HEK293 (cell line): ENCODE measurements around the gene GBX1.

Experiments
- CTCF ChIA-PET: fragments of 350-600 bp; formaldehyde crosslinking; extraction: SDS; loops from one replicate; lab custom pipeline; 2021; ENCODE audit warnings: antibody characterized with exemption; lab: Yijun Ruan, JAX
- POLR2A ChIA-PET: fragments of 300-600 bp; formaldehyde crosslinking; extraction: SDS; loops from one replicate; lab custom pipeline; 2020; ENCODE audit warnings: antibody characterized with exemption, inconsistent platforms; lab: Yijun Ruan, JAX
- H3K27ac ChIP-seq: fragments of 200-500 bp; sonication (Bioruptor generic); 2 replicates; pipeline ENCODE4 v1.5.1; 2014; ENCODE audit warnings: low read depth, low read length, control low read depth, inconsistent platforms; ENCODE audit errors: extremely low read depth
- H3K36me3 ChIP-seq, 2 experiments: fragments of 200-500 bp in 1 of 2; sonication (Bioruptor generic) in 1 of 2; 1 replicate in 1 of 2; 2 replicates in 1 of 2; pipeline ENCODE4 v1.5.1; 2014 to 2017; ENCODE audit warnings: inconsistent platforms in 2 of 2, low read length in 2 of 2; ENCODE audit not compliant: control insufficient read depth in 2 of 2, insufficient read depth in 1 of 2
- H3K4me1 ChIP-seq: fragments of 200-500 bp; sonication (Bioruptor generic); 2 replicates; pipeline ENCODE4 v1.5.1; 2014; ENCODE audit warnings: mild to moderate bottlenecking, low read length, inconsistent platforms; ENCODE audit not compliant: control insufficient read depth, insufficient read depth
- H3K4me3 ChIP-seq: 2 replicates; pipeline ENCODE4 v1.5.1; 2011; ENCODE audit warnings: low read depth, mild to moderate bottlenecking, control low read depth, low read length, moderate library complexity
- H3K9me3 ChIP-seq: fragments of 200-500 bp; sonication (Bioruptor generic); 2 replicates; pipeline ENCODE4 v1.5.1; 2014; ENCODE audit warnings: low read depth, low read length, inconsistent platforms; ENCODE audit not compliant: control insufficient read depth, insufficient read depth
- BCL11A ChIP-seq: fragments of 450-650 bp; formaldehyde crosslinking; IDR thresholded peaks from 2 replicates; pipeline ENCODE4 v1.5.1; 2016; ENCODE audit warnings: low read depth, missing biosample characterization, missing genetic modification characterization
- KLF9 ChIP-seq: fragments of 450-650 bp; formaldehyde crosslinking; IDR thresholded peaks from 2 replicates; pipeline ENCODE4 v1.5.1; 2016; ENCODE audit warnings: missing biosample characterization, missing genetic modification characterization, low read depth
- REPIN1 ChIP-seq: fragments of 450-650 bp; formaldehyde crosslinking; IDR thresholded peaks from 2 replicates; pipeline ENCODE4 v1.5.1; 2017; ENCODE audit warnings: missing biosample characterization, missing genetic modification characterization, low read depth
- SALL2 ChIP-seq: fragments of 450-650 bp; formaldehyde crosslinking; IDR thresholded peaks from 2 replicates; pipeline ENCODE4 v1.5.0; 2017; ENCODE audit warnings: missing biosample characterization, mild to moderate bottlenecking, missing genetic modification characterization, borderline replicate concordance
- WT1 ChIP-seq: fragments of 450-650 bp; formaldehyde crosslinking; IDR thresholded peaks from 2 replicates; pipeline ENCODE4 v1.5.1; 2016; ENCODE audit warnings: missing biosample characterization, missing genetic modification characterization
- ZBTB8A ChIP-seq: fragments of 450-650 bp; formaldehyde crosslinking; IDR thresholded peaks from 2 replicates; pipeline ENCODE4 v1.5.1; 2016; ENCODE audit warnings: missing biosample characterization, missing genetic modification characterization
- ZNF10 ChIP-seq: fragments of 450-650 bp; formaldehyde crosslinking; IDR thresholded peaks from 2 replicates; pipeline ENCODE4 v1.5.1; 2017; ENCODE audit warnings: missing biosample characterization, missing genetic modification characterization
- ZNF146 ChIP-seq: fragments of 450-650 bp; formaldehyde crosslinking; IDR thresholded peaks from 2 replicates; pipeline ENCODE4 v1.5.1; 2016; ENCODE audit warnings: missing biosample characterization, missing genetic modification characterization
- ZNF155 ChIP-seq: fragments of 450-650 bp; formaldehyde crosslinking; IDR thresholded peaks from 2 replicates; pipeline ENCODE4 v1.5.1; 2016; ENCODE audit warnings: missing biosample characterization, missing genetic modification characterization
- ZNF184 ChIP-seq: fragments of 450-650 bp; IDR thresholded peaks from 2 replicates; pipeline ENCODE4 v1.5.1; 2018; ENCODE audit warnings: missing biosample characterization, mild to moderate bottlenecking, missing genetic modification characterization
- ZNF311 ChIP-seq: fragments of 450-650 bp; formaldehyde crosslinking; IDR thresholded peaks from 2 replicates; pipeline ENCODE4 v1.5.1; 2017; ENCODE audit warnings: missing biosample characterization, missing genetic modification characterization, borderline replicate concordance
- ZNF354C ChIP-seq: fragments of 450-650 bp; formaldehyde crosslinking; IDR thresholded peaks from 2 replicates; pipeline ENCODE4 v1.5.1; 2016; ENCODE audit warnings: missing biosample characterization, missing genetic modification characterization, low read depth, borderline replicate concordance
- ZNF514 ChIP-seq: fragments of 450-650 bp; formaldehyde crosslinking; IDR thresholded peaks from 2 replicates; pipeline ENCODE4 v1.5.1; 2016; ENCODE audit warnings: missing biosample characterization, missing genetic modification characterization
- ZNF521 ChIP-seq: fragments of 450-650 bp; formaldehyde crosslinking; IDR thresholded peaks from 2 replicates; pipeline ENCODE4 v1.5.1; 2017; ENCODE audit warnings: missing biosample characterization, mild to moderate bottlenecking, missing genetic modification characterization
- ZNF670 ChIP-seq: fragments of 450-650 bp; formaldehyde crosslinking; IDR thresholded peaks from 2 replicates; pipeline ENCODE4 v1.5.1; 2016; ENCODE audit warnings: missing biosample characterization, missing genetic modification characterization, low read depth
- ZNF768 ChIP-seq: fragments of 450-650 bp; formaldehyde crosslinking; IDR thresholded peaks from 2 replicates; pipeline ENCODE4 v1.5.1; 2018; ENCODE audit warnings: missing biosample characterization, mild to moderate bottlenecking, missing genetic modification characterization
- ZNF776 ChIP-seq: fragments of 450-650 bp; formaldehyde crosslinking; IDR thresholded peaks from 2 replicates; pipeline ENCODE4 v1.5.0; 2017; ENCODE audit warnings: missing biosample characterization, missing genetic modification characterization, borderline replicate concordance
- ZNF791 ChIP-seq: fragments of 450-650 bp; formaldehyde crosslinking; IDR thresholded peaks from 2 replicates; pipeline ENCODE4 v1.5.1; 2016; ENCODE audit warnings: missing biosample characterization, missing genetic modification characterization
- ZSCAN30 ChIP-seq: fragments of 450-650 bp; IDR thresholded peaks from 2 replicates; pipeline ENCODE4 v1.5.1; 2018; ENCODE audit warnings: missing biosample characterization, mild to moderate bottlenecking, missing genetic modification characterization, moderate library complexity
- TF ChIP-seq, protein P1 (sequence below): fragments of 450-650 bp; formaldehyde crosslinking; IDR thresholded peaks from 2 replicates; pipeline ENCODE4 v1.5.1; 2016; ENCODE audit warnings: missing biosample characterization, missing genetic modification characterization
- TF ChIP-seq, protein P2 (sequence below): fragments of 450-650 bp; formaldehyde crosslinking; IDR thresholded peaks from 2 replicates; pipeline ENCODE4 v1.5.1; 2016; ENCODE audit warnings: missing biosample characterization, missing genetic modification characterization
- TF ChIP-seq, protein P3 (sequence below): fragments of 450-650 bp; formaldehyde crosslinking; IDR thresholded peaks from 2 replicates; pipeline ENCODE4 v1.5.1; 2016; ENCODE audit warnings: missing biosample characterization, missing genetic modification characterization
- TF ChIP-seq, protein P4 (sequence below): sonication (generic); formaldehyde crosslinking; IDR thresholded peaks from 2 replicates; pipeline ENCODE4 v1.8.1; 2022; ENCODE audit warnings: mild to moderate bottlenecking, moderate library complexity, missing genetic modification reagents

Gene GBX1

DNA sequence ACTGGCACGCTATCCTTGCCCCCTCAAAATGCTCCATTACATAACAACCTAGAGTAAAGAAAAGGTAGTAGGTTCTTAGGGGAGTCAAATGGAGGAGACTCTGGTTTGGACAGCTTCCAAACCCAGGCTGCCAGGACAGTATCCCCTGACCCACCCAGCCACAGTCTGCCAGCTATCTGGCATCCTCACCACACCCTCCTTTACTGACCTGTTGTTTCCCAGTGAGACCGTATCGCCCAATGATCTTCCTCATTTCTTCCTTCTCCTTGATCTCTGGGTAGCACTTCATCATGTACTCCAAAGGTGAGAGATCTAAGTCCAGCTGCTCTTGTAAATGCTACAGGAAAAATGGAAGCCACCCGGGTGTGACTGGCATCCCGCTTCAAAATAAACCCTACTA is 47.9 kb upstream of the GBX1 start:
- H3K4me1 ChIP-seq, result no peaks in the 10 kb centered on the region
- no peak overlapping the region for H3K27ac ChIP-seq
- TF ChIP-seq, protein P1, sequence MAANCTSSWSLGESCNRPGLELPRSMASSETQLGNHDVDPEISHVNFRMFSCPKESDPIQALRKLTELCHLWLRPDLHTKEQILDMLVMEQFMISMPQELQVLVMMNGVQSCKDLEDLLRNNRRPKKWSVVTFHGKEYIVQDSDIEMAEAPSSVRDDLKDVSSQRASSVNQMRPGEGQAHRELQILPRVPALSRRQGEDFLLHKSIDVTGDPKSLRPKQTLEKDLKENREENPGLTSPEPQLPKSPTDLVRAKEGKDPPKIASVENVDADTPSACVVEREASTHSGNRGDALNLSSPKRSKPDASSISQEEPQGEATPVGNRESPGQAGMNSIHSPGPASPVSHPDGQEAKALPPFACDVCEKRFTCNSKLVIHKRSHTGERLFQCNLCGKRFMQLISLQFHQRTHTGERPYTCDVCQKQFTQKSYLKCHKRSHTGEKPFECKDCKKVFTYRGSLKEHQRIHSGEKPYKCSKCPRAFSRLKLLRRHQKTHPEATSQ (tag by site-specific recombination), result no peak
- TF ChIP-seq ZNF311 (no peak), ZNF10 (no peak), ZNF184 (tag by site-specific recombination) (no peak), SALL2 (no peak), ZNF670 (tag by site-specific recombination) (no peak)
- TF ChIP-seq, protein P2, sequence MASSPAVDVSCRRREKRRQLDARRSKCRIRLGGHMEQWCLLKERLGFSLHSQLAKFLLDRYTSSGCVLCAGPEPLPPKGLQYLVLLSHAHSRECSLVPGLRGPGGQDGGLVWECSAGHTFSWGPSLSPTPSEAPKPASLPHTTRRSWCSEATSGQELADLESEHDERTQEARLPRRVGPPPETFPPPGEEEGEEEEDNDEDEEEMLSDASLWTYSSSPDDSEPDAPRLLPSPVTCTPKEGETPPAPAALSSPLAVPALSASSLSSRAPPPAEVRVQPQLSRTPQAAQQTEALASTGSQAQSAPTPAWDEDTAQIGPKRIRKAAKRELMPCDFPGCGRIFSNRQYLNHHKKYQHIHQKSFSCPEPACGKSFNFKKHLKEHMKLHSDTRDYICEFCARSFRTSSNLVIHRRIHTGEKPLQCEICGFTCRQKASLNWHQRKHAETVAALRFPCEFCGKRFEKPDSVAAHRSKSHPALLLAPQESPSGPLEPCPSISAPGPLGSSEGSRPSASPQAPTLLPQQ, result no peak
- H3K36me3 ChIP-seq, result peaks cover 15 to 89% of the 10 kb centered on the region in 2 experiments; a peak in 2 of 3 replicates
- CTCF ChIA-PET, result interaction anchor here (0.6 kb wide), 1 partner anchor 58 kb away, joined by 3 read pairs; no protein-coding TSS in a partner anchor
- POLR2A ChIA-PET, result interaction anchor here (1.1 kb wide), 1 partner anchor 10 kb away, joined by 3 read pairs; no protein-coding TSS in a partner anchor
- no peaks in the 10 kb centered on the region for H3K9me3 ChIP-seq
- H3K4me3 ChIP-seq, result no peak overlapping the region

DNA sequence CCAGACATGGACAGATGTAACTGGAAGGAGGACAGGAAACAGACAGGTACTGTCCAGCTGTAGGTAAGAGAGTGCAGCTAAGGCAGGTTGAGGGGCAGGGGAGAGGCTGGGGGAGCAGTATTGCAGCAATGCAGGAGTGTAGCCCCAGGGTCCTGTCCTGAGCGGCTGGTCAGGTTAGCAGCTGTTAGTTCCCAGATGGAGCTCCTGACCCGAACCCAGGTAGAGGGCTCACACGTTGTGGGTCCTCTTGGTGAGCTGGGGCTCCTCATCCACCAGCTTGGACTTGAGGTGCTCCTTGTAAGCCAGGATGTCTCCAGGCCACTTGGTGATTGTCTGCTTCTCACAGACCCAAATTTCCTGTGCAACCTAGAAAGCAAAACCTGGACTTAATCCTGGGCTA is 46.3 kb upstream of the GBX1 start:
- H3K4me3 ChIP-seq, result no peak overlapping the region
- H3K4me1 ChIP-seq, result no peaks in the 10 kb centered on the region
- POLR2A ChIA-PET, result interaction anchor here (1.3 to 1.8 kb wide), 2 partner anchors 9 to 13 kb away, joined by 5 to 7 read pairs; partner anchors contain the start of gene ABCF2
- H3K36me3 ChIP-seq, result peaks cover 15 to 75% of the 10 kb centered on the region in 2 experiments; a peak in 2 of 3 replicates
- no peaks in the 10 kb centered on the region for H3K9me3 ChIP-seq
- TF ChIP-seq, protein P3, sequence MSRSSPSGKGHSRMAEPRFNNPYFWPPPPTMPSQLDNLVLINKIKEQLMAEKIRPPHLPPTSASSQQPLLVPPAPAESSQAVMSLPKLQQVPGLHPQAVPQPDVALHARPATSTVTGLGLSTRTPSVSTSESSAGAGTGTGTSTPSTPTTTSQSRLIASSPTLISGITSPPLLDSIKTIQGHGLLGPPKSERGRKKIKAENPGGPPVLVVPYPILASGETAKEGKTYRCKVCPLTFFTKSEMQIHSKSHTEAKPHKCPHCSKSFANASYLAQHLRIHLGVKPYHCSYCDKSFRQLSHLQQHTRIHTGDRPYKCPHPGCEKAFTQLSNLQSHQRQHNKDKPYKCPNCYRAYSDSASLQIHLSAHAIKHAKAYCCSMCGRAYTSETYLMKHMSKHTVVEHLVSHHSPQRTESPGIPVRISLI (tag by site-specific recombination), result no peak
- TF ChIP-seq ZNF521 (tag by site-specific recombination), result no peak
- no peak for TF ChIP-seq ZNF155 (tag by site-specific recombination)
- TF ChIP-seq ZNF768 (tag by site-specific recombination), result no peak
- TF ChIP-seq ZNF514 (tag by site-specific recombination), result no peak
- TF ChIP-seq ZNF354C (tag by site-specific recombination), result no peak
- no peak for TF ChIP-seq ZSCAN30
- no peak for TF ChIP-seq BCL11A (tag by site-specific recombination)
- no peak for TF ChIP-seq KLF9 (tag by site-specific recombination)
- no peak for TF ChIP-seq ZNF776 (tag by site-specific recombination)
- no peak overlapping the region for H3K27ac ChIP-seq
- CTCF ChIA-PET, result interaction anchor here (1.2 kb wide), 1 partner anchor 30 kb away, joined by 4 read pairs; no protein-coding TSS in a partner anchor

DNA sequence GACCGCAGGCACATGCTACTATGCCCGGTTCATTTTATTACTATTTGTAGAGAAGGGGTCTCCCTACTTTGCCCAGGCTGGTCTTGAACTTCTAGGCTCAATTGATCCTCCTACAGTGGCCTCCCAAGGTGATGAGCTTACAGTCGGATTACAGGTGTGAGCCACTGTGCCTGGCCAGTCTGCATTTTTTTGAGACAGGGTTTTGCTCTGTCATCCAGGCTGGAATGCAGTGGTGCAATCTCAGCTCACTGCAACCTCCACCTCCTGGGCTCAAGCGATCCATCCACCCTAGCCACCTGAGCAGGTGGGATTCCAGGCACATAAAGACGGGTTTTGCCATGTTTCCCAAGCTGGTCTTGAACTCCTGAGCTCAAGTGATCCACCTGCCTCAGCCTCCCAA is 45.1 kb upstream of the GBX1 start:
- CTCF ChIA-PET, result no interaction called here

More for the DNA sequence above, 45.1 kb upstream of the GBX1 start:
- TF ChIP-seq WT1 (tag by site-specific recombination), result no peak
- TF ChIP-seq ZNF791 (tag by site-specific recombination), result no peak
- no peak for TF ChIP-seq REPIN1 (tag by site-specific recombination)
- TF ChIP-seq, protein P4, sequence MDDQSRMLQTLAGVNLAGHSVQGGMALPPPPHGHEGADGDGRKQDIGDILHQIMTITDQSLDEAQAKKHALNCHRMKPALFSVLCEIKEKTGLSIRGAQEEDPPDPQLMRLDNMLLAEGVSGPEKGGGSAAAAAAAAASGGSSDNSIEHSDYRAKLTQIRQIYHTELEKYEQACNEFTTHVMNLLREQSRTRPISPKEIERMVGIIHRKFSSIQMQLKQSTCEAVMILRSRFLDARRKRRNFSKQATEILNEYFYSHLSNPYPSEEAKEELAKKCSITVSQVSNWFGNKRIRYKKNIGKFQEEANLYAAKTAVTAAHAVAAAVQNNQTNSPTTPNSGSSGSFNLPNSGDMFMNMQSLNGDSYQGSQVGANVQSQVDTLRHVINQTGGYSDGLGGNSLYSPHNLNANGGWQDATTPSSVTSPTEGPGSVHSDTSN (CRISPR knock-in tag), result no peak
- no peak for TF ChIP-seq ZNF146 (tag by site-specific recombination)
- TF ChIP-seq ZBTB8A (tag by site-specific recombination), result no peak
- H3K4me1 ChIP-seq, result no peaks in the 10 kb centered on the region
- POLR2A ChIA-PET, result interaction anchor here (0.9 kb wide), 1 partner anchor 20 kb away, joined by 3 read pairs; the partner anchor contains the start of gene CHPF2
- H3K27ac ChIP-seq, result no peak overlapping the region
- no peak overlapping the region for H3K4me3 ChIP-seq
- H3K9me3 ChIP-seq, result no peaks in the 10 kb centered on the region
- peaks cover 11 to 63% of the 10 kb centered on the region in 2 experiments; a peak in 2 of 3 replicates for H3K36me3 ChIP-seq
